Measurements from ENCODE around the gene MTO1. TPM values are rescaled to one million over a fixed set of nuclear protein-coding genes. Genes with fewer than 3 reads are reported as not detected.
A peak's percentile ranks its signal among the peaks of the same experiment; 100 is the strongest.

Gene MTO1
- total RNA-seq, 1 experiment from 2014 or later = 19.5 TPM

- H3K9me2 ChIP-seq (replicated peaks; ENCODE audit: low read length) = no peaks in the 10 kb centered on the region
- DNase-seq (no peak), ATAC-seq (no peak)
- H3K4me2 ChIP-seq (ENCODE audit: low read length) = no peak overlapping the region
- H2AFZ ChIP-seq (ENCODE audit: low read length) = no peak overlapping the region
- H3K27me3 ChIP-seq (ENCODE audit: low read length) = no peaks in the 10 kb centered on the region
- ChIA-PET CTCF (no interaction called here), POLR2A (ENCODE audit: unreplicated experiment) (no interaction called here)
- no peak overlapping the region for H3K27ac ChIP-seq (ENCODE audit: low read length)
- H3K36me3 ChIP-seq (ENCODE audit: low read depth, low read length) = peaks cover 14% of the 10 kb centered on the region
- intact Hi-C loops (cut with micrococcal nuclease) = no loop called here
- H3K9me3 ChIP-seq (ENCODE audit: low read length) = no peaks in the 10 kb centered on the region
- no peak for TF ChIP-seq EZH2phosphoT487 (IDR thresholded peaks at IDR 0.05; ENCODE audit: borderline replicate concordance, low read length)
- TF ChIP-seq EZH2 (IDR thresholded peaks at IDR 0.05; ENCODE audit: low read length, unreplicated experiment) = no peak
- TF ChIP-seq CTCF (conservative IDR thresholded peaks at IDR 0.05; ENCODE audit: low read depth, low read length) = no peak
- no peaks in the 10 kb centered on the region for H4K20me1 ChIP-seq (ENCODE audit: low read length)
- H3K4me3 ChIP-seq (ENCODE audit: low read length) = no peak overlapping the region
- no peaks in the 10 kb centered on the region for H3K4me1 ChIP-seq (ENCODE audit: insufficient read depth, low read length)
- no peak overlapping the region for H3K9ac ChIP-seq (ENCODE audit: low read length)
- H3F3A ChIP-seq (ENCODE audit: low read length, unreplicated experiment) = no peaks in the 10 kb centered on the region
- no peaks in the 10 kb centered on the region for H3K79me2 ChIP-seq (ENCODE audit: low read length)
- BruUV-seq (replicated peaks) = no TSS peak
These were observed 20.4 kb downstream of the MTO1 start for GRCh38 chr6:73481969-73482368.

GRCh38 chr6:73484438-73484837, 22.9 kb downstream of the MTO1 start:
- Histone ChIP-seq H3K27me3 (ENCODE audit: low read length) (no peaks in the 10 kb centered on the region), H3K9me3 (ENCODE audit: low read length) (no peaks in the 10 kb centered on the region), H3K79me2 (ENCODE audit: low read length) (no peaks in the 10 kb centered on the region), H3K4me3 (ENCODE audit: low read length) (no peak overlapping the region), H3K36me3 (ENCODE audit: low read depth, low read length) (peaks cover 27% of the 10 kb centered on the region), H2AFZ (ENCODE audit: low read length) (no peak overlapping the region), H3K9me2 (replicated peaks; ENCODE audit: low read length) (no peaks in the 10 kb centered on the region), H3K9ac (ENCODE audit: low read length) (no peak overlapping the region), H3K4me2 (ENCODE audit: low read length) (no peak overlapping the region), H3K4me1 (ENCODE audit: insufficient read depth, low read length) (no peaks in the 10 kb centered on the region), H3F3A (ENCODE audit: low read length, unreplicated experiment) (no peaks in the 10 kb centered on the region), H3K27ac (ENCODE audit: low read length) (no peak overlapping the region), H4K20me1 (ENCODE audit: low read length) (no peaks in the 10 kb centered on the region)
- TSS peak; percentile 23 for BruUV-seq (replicated peaks)
- CTCF ChIA-PET = no interaction called here
- ATAC-seq (no peak), DNase-seq (no peak)
- TF ChIP-seq CTCF (conservative IDR thresholded peaks at IDR 0.05; ENCODE audit: low read depth, low read length) (no peak), EZH2 (IDR thresholded peaks at IDR 0.05; ENCODE audit: low read length, unreplicated experiment) (no peak), EZH2phosphoT487 (IDR thresholded peaks at IDR 0.05; ENCODE audit: borderline replicate concordance, low read length) (no peak)
- POLR2A ChIA-PET (ENCODE audit: unreplicated experiment) = no interaction called here
- intact Hi-C loops (cut with micrococcal nuclease) = no loop called here

- intact Hi-C loops (cut with micrococcal nuclease) = no loop called here
- ATAC-seq (no peak), DNase-seq (no peak)
- TF ChIP-seq EZH2phosphoT487 (IDR thresholded peaks at IDR 0.05; ENCODE audit: borderline replicate concordance, low read length) (no peak), EZH2 (IDR thresholded peaks at IDR 0.05; ENCODE audit: low read length, unreplicated experiment) (no peak), CTCF (conservative IDR thresholded peaks at IDR 0.05; ENCODE audit: low read depth, low read length) (no peak)
- Histone ChIP-seq H3K9me2 (replicated peaks; ENCODE audit: low read length) (no peaks in the 10 kb centered on the region), H3K27me3 (ENCODE audit: low read length) (no peaks in the 10 kb centered on the region), H3K4me2 (ENCODE audit: low read length) (no peak overlapping the region), H3K4me3 (ENCODE audit: low read length) (no peak overlapping the region), H3F3A (ENCODE audit: low read length, unreplicated experiment) (no peaks in the 10 kb centered on the region), H3K79me2 (ENCODE audit: low read length) (no peaks in the 10 kb centered on the region), H3K36me3 (ENCODE audit: low read depth, low read length) (peaks cover 16% of the 10 kb centered on the region), H3K27ac (ENCODE audit: low read length) (no peak overlapping the region), H3K4me1 (ENCODE audit: insufficient read depth, low read length) (no peaks in the 10 kb centered on the region), H3K9ac (ENCODE audit: low read length) (no peak overlapping the region), H4K20me1 (ENCODE audit: low read length) (no peaks in the 10 kb centered on the region), H2AFZ (ENCODE audit: low read length) (no peak overlapping the region), H3K9me3 (ENCODE audit: low read length) (no peaks in the 10 kb centered on the region)
- BruUV-seq (replicated peaks) = no TSS peak
- CTCF ChIA-PET = no interaction called here
- POLR2A ChIA-PET (ENCODE audit: unreplicated experiment) = no interaction called here
These were observed 25.9 kb downstream of the MTO1 start for GRCh38 chr6:73487473-73487872.
